Endothelial cell of umbilical vein (primary cell): Measurements from ENCODE around the gene RIMKLB. TPM values are rescaled to one million over a fixed set of nuclear protein-coding genes. Genes with fewer than 3 reads are reported as not detected.

Experiments
- BruUV-seq: library from RNA; stranded (reverse); fragments of 400-500 nt; replicated peaks from 2 replicates; lab custom pipeline; 2021; lab: Mats Ljungman, UMichigan
- CTCF ChIA-PET: fragments of 300-600, 350-600 bp; sonication (Branson Sonifier 250); formaldehyde crosslinking; loops from one replicate; lab custom pipeline; 2021; ENCODE audit warnings: antibody characterized with exemption, inconsistent platforms; lab: Charles Lee
- POLR2A ChIA-PET: fragments of 300-600, 350-600 bp; sonication (Branson Sonifier 250); formaldehyde crosslinking; loops from one replicate; lab custom pipeline; 2021; ENCODE audit warnings: antibody characterized with exemption, inconsistent platforms; lab: Charles Lee
- DNase-seq: peaks from one replicate; pipeline ENCODE4 v3.0.0-alpha.2; 2011; ENCODE audit warnings: low read depth, low spot score
- FAIRE-seq: peaks from 2 replicates; lab custom pipeline; 2011; peaks lifted over from hg19 to GRCh38; lab: Jason Lieb, UNC
- H2AFZ ChIP-seq: 2 replicates; pipeline ENCODE4 v1.6.0; 2012; ENCODE audit warnings: low read depth, low read length, control low read depth, inconsistent platforms
- H3K27ac ChIP-seq: 2 replicates; pipeline ENCODE4 v1.5.1; 2011; ENCODE audit warnings: low read depth, mild to moderate bottlenecking, control low read depth, low read length, moderate library complexity; ENCODE audit not compliant: insufficient read depth
- H3K27me3 ChIP-seq, 2 experiments: 2 replicates each; pipeline versions ENCODE4 v1.6.0 to v1.6.1; 2011; ENCODE audit warnings: low read length in 2 of 2, mixed read lengths in 1 of 2; ENCODE audit not compliant: control insufficient read depth in 2 of 2, insufficient read depth in 2 of 2
- H3K36me3 ChIP-seq, 2 experiments: 2 replicates in 1 of 2; 3 replicates in 1 of 2; pipeline ENCODE4 v1.5.1; 2011; ENCODE audit warnings: low read length in 2 of 2, mild to moderate bottlenecking in 1 of 2, moderate library complexity in 1 of 2; ENCODE audit not compliant: control insufficient read depth in 2 of 2, insufficient read depth in 2 of 2; ENCODE audit errors: extremely low read depth in 1 of 2
- H3K4me1 ChIP-seq: 3 replicates; pipeline ENCODE4 v1.5.1; 2011; ENCODE audit warnings: mild to moderate bottlenecking, low read length; ENCODE audit not compliant: control insufficient read depth, insufficient read depth; ENCODE audit errors: extremely low read depth
- H3K4me2 ChIP-seq: 2 replicates; pipeline ENCODE4 v1.6.1; 2011; ENCODE audit warnings: low read length, control low read depth, mixed read lengths; ENCODE audit not compliant: insufficient read depth
- H3K4me3 ChIP-seq, 3 experiments: fragments of 200-600 bp in 1 of 3; sonication (generic), shearing (Covaris generic) in 1 of 3; replicated peaks in 1 of 3; 2 replicates each; pipeline ENCODE4 v1.5.1; 2011 to 2016; ENCODE audit warnings: control low read depth in 3 of 3, low read length in 3 of 3, mild to moderate bottlenecking in 2 of 3, inconsistent platforms in 1 of 3, low read depth in 1 of 3, moderate library complexity in 1 of 3; ENCODE audit not compliant: insufficient read depth in 1 of 3
- H3K79me2 ChIP-seq: 2 replicates; pipeline ENCODE4 v1.6.0; 2012; ENCODE audit warnings: low read length, inconsistent platforms; ENCODE audit not compliant: control insufficient read depth, insufficient read depth
- H3K9ac ChIP-seq: replicated peaks from 2 replicates; pipeline ENCODE3; 2011; ENCODE audit warnings: low read length, control low read depth; ENCODE audit not compliant: insufficient read depth; ENCODE audit errors: extremely low read depth
- H3K9me1 ChIP-seq: replicated peaks from 3 replicates; pipeline ENCODE4 v1.6.0; 2011; ENCODE audit warnings: mild to moderate bottlenecking, low read length; ENCODE audit not compliant: control insufficient read depth, insufficient read depth; ENCODE audit errors: extremely low read depth
- H3K9me3 ChIP-seq: replicated peaks from 2 replicates; pipeline ENCODE4 v1.5.1; 2012; ENCODE audit warnings: low read length, inconsistent platforms; ENCODE audit not compliant: control insufficient read depth, insufficient read depth
- H4K20me1 ChIP-seq: replicated peaks from 2 replicates; pipeline ENCODE3; 2011; ENCODE audit warnings: mild to moderate bottlenecking, low read length; ENCODE audit not compliant: control insufficient read depth, insufficient read depth; ENCODE audit errors: extremely low read depth
- MYC ChIP-seq: IDR thresholded peaks from one replicate; pipeline ENCODE4 v1.6.1; 2011; ENCODE audit warnings: mild to moderate bottlenecking, low read depth, low read length
- POLR2A ChIP-seq: IDR thresholded peaks from 2 replicates; pipeline ENCODE4 v1.6.1; 2012; ENCODE audit warnings: low read depth, mild to moderate bottlenecking, control low read depth, low read length
- dilution Hi-C: fragments of 300-500 bp; cut with MboI; formaldehyde crosslinking; loops from one replicate; pipeline ENCODE4 v1.15.0; 2019; ENCODE audit warnings: low sequenced_read_pairs; ENCODE audit not compliant: extremely low pct_ligation_motif_present
- intact Hi-C: fragments of 100-400 bp; cut with micrococcal nuclease; formaldehyde crosslinking; loops from one replicate; pipeline ENCODE4 v1.10.0; 2022
- polyA plus RNA-seq, 4 experiments: library from polyadenylated mRNA; depleted of rRNA in 3 of 4; stranded (reverse) in 3 of 4; unstranded in 1 of 4; fragments of >200 nt; gene quantifications; 2 replicates each; pipeline versions ENCODE4 v1.2.1 to v1.2.3, GENCODE V29; 2011 to 2012; ENCODE audit warnings: missing spikeins in 1 of 4
- total RNA-seq: library from RNA; stranded (reverse); gene quantifications from 2 replicates; pipeline ENCODE4 v1.2.3, GENCODE V29; 2021
- TF ChIP-seq, protein P1 (sequence below): IDR thresholded peaks from 2 replicates; pipeline ENCODE4 v1.6.1; 2011; ENCODE audit not compliant: insufficient read depth, insufficient read length

The RIMKLB gene
- total and polyA plus RNA-seq, 2 donors (not counting 3 experiments of a cell fraction or from before 2014, with no cell fraction given): 35.5 to 64.3 TPM

DNA sequence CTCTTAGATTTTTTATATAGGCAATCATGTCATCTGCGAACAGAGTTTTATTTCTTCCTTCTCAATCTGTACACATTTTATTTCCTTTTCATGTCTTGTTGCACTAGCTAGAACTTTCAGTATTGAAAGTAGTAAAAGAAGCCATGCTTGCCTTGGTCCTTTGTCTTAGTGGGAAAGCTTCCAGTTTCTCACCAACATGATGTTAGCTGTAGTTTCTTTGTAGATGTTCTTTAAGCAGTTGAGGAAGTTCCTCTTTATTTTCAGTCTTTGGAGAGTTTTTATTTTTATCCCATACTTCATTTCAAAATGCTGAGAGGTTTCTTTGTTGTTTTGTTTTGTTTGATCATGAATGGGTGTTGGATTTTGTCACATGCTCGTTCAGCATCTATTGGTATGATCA, 12.7 kb upstream of the RIMKLB start:
- dilution Hi-C loops: no loop called here
- Histone ChIP-seq H3K27me3 (no peaks in the 10 kb centered on the region), H3K79me2 (no peaks in the 10 kb centered on the region), H2AFZ (no peak overlapping the region), H4K20me1 (no peaks in the 10 kb centered on the region), H3K9me1 (no peaks in the 10 kb centered on the region), H3K27ac (no peak overlapping the region), H3K4me2 (no peak overlapping the region), H3K4me1 (peaks cover 34% of the 10 kb centered on the region), H3K9me3 (no peaks in the 10 kb centered on the region), H3K4me3 (no peak overlapping the region), H3K36me3 (no peaks in the 10 kb centered on the region), H3K9ac (no peak overlapping the region)
- FAIRE-seq (no peak), DNase-seq (no peak)
- POLR2A ChIA-PET: no interaction called here
- no TSS peak for BruUV-seq
- CTCF ChIA-PET: interaction anchor here (1.6 to 5.8 kb wide), 5 partner anchors 12 to 205 kb away, joined by 6 to 73 read pairs (median 12); partner anchors contain the start of gene RIMKLB
- TF ChIP-seq, protein P1, sequence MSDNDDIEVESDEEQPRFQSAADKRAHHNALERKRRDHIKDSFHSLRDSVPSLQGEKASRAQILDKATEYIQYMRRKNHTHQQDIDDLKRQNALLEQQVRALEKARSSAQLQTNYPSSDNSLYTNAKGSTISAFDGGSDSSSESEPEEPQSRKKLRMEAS: no peak
- no peak for TF ChIP-seq POLR2A
- intact Hi-C loops: no loop called here

DNA sequence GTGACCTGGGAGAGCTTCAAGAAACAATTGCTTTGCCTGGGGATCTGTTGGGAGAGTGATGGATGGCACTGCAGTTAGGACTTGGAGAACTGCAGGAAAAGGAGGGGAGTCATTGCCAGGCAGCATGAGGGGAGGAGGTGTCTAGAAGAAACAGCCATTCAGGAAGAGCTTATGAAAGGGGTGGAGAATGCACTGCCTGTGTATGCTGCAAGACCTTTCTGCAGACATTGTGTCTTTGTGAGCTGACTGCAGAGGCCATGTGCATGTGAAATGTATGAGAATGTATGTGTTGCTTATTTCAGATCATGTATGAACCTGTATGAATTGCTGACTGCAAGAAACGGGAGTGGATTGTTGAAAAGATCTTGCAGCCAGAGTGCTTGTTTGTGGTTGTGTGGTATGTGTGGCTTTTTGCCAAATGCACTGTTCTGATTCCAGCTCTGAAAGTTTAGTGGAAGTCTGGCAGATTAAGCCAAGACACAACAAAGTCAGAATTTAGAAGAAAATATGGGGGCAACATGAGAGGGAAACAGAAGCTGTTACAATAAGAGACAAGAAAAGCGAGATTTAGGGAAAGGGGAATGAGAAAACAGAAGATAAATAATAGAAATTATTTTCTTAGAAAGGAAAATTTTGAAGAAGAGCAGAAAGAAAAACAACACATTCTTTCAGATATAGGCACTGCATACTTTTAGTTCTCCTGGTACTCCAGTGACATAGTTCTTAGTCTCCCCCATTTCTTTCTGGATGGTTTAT, 9.8 kb upstream of the RIMKLB start:
- Histone ChIP-seq H3K9me1 (no peaks in the 10 kb centered on the region), H3K79me2 (no peaks in the 10 kb centered on the region), H3K9me3 (no peaks in the 10 kb centered on the region), H3K36me3 (no peaks in the 10 kb centered on the region), H4K20me1 (no peaks in the 10 kb centered on the region), H2AFZ (peak overlapping the region; percentile 10), H3K4me2 (peak overlapping the region; percentile 45), H3K4me1 (peaks cover 32% of the 10 kb centered on the region), H3K9ac (peak overlapping the region; percentile 22), H3K27ac (peak overlapping the region; percentile 34), H3K4me3 (no peak overlapping the region), H3K27me3 (no peaks in the 10 kb centered on the region)
- ChIA-PET CTCF (interaction anchor here (0.6 to 2.9 kb wide), 17 partner anchors 8 to 362 kb away, joined by 3 to 29 read pairs (median 4); partner anchors contain the start of gene RIMKLB), POLR2A (interaction anchor here (0.6 to 1.4 kb wide), 4 partner anchors 9 to 102 kb away, joined by 3 to 17 read pairs (median 4); partner anchors contain the start of gene RIMKLB)
- TF ChIP-seq POLR2A (peak; percentile 77), MYC (no peak)
- intact Hi-C loops (no loop called here), dilution Hi-C loops (no loop called here)
- DNase-seq (peak; percentile 97), FAIRE-seq (peak; percentile 85)
- BruUV-seq: no TSS peak
